ENCODE results near the gene CPB2.

DNA sequence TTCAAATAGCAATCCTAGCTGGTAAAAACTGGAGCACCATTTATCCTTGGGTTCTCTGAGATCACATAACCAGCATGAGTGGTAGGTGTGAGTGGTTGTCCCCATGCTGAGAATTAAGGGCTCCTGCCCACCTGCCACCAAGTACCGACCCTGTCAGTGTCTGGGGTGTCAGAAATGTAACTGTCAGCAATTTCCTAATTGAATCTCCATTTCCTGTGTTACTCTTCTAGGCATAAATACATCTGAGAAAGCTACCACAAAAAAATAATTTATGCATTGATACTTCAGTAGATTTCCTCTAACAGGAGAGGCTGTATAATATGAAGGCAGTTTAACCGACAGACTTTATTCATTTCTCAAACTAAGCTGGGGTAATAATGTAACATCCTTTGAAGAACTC is 25.1 kb downstream of the CPB2 start:
- TF ChIP-seq, protein P1, sequence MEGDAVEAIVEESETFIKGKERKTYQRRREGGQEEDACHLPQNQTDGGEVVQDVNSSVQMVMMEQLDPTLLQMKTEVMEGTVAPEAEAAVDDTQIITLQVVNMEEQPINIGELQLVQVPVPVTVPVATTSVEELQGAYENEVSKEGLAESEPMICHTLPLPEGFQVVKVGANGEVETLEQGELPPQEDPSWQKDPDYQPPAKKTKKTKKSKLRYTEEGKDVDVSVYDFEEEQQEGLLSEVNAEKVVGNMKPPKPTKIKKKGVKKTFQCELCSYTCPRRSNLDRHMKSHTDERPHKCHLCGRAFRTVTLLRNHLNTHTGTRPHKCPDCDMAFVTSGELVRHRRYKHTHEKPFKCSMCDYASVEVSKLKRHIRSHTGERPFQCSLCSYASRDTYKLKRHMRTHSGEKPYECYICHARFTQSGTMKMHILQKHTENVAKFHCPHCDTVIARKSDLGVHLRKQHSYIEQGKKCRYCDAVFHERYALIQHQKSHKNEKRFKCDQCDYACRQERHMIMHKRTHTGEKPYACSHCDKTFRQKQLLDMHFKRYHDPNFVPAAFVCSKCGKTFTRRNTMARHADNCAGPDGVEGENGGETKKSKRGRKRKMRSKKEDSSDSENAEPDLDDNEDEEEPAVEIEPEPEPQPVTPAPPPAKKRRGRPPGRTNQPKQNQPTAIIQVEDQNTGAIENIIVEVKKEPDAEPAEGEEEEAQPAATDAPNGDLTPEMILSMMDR (IDR thresholded peaks at IDR 0.05), result no peak
- no peak for TF ChIP-seq POLR2A (IDR thresholded peaks at IDR 0.05)

Data from lower leg skin (tissue), 3 donors.